ENCODE data around the gene SSBP2. TPM values are rescaled to one million over a fixed set of nuclear protein-coding genes. Genes with fewer than 3 reads are reported as not detected.
A peak's percentile ranks its signal among the peaks of the same experiment; 100 is the strongest.

The SSBP2 gene
- total RNA-seq, 1 experiment from 2014 or later: 4.7 TPM

GRCh38 chr5:81767097-81767496 is 16.2 kb upstream of the SSBP2 start:
- no peak for DNase-seq (ENCODE audit: low spot score)

GRCh38 chr5:81766611-81767010 is 15.7 kb upstream of the SSBP2 start:
- DNase-seq (ENCODE audit: low spot score): no peak

GRCh38 chr5:81763294-81763928 is 12.5 kb upstream of the SSBP2 start:
- no peak for DNase-seq (ENCODE audit: low spot score)

GRCh38 chr5:81762853-81763252 is 12.0 kb upstream of the SSBP2 start:
- DNase-seq (ENCODE audit: low spot score): no peak

GRCh38 chr5:81762401-81762800 is 11.5 kb upstream of the SSBP2 start:
- DNase-seq (ENCODE audit: low spot score): no peak

- no peak for DNase-seq (ENCODE audit: low spot score)
Observed at GRCh38 chr5:81761970-81762369, 11.1 kb upstream of the SSBP2 start.

GRCh38 chr5:81761270-81761669 is 10.4 kb upstream of the SSBP2 start:
- no peak for DNase-seq (ENCODE audit: low spot score)

- no peak for DNase-seq (ENCODE audit: low spot score)
Observed at GRCh38 chr5:81760521-81760920, 9.6 kb upstream of the SSBP2 start.

- DNase-seq (ENCODE audit: low spot score): no peak
Observed at GRCh38 chr5:81759632-81760005, 8.7 kb upstream of the SSBP2 start.

GRCh38 chr5:81757404-81757803 is 6.5 kb upstream of the SSBP2 start:
- no peak for DNase-seq (ENCODE audit: low spot score)

GRCh38 chr5:81756016-81756415 is 5.1 kb upstream of the SSBP2 start:
- DNase-seq (ENCODE audit: low spot score): no peak

GRCh38 chr5:81755320-81755719 is 4.4 kb upstream of the SSBP2 start:
- peak; percentile 55 for DNase-seq (ENCODE audit: low spot score)

- no peak for DNase-seq (ENCODE audit: low spot score)
Observed at GRCh38 chr5:81754621-81755020, 3.7 kb upstream of the SSBP2 start.

GRCh38 chr5:81753429-81753828 is 2.5 kb upstream of the SSBP2 start:
- DNase-seq (ENCODE audit: low spot score): no peak

GRCh38 chr5:81752644-81752963 is 1.7 kb upstream of the SSBP2 start:
- no peak for DNase-seq (ENCODE audit: low spot score)

- peak; percentile 9 for DNase-seq (ENCODE audit: low spot score)
Observed at GRCh38 chr5:81751836-81752643, 1.1 kb upstream of the SSBP2 start.

- DNase-seq (ENCODE audit: low spot score): peak; percentile 22
Observed at GRCh38 chr5:81750308-81751008, 439 bp downstream of the SSBP2 start.

- DNase-seq (ENCODE audit: low spot score): peak; percentile 4
Observed at GRCh38 chr5:81749561-81750307, 1.2 kb downstream of the SSBP2 start.

- DNase-seq (ENCODE audit: low spot score): no peak
Observed at GRCh38 chr5:81749192-81749560, 1.7 kb downstream of the SSBP2 start.

GRCh38 chr5:81748556-81748955 is 2.3 kb downstream of the SSBP2 start:
- DNase-seq (ENCODE audit: low spot score): peak; percentile 19

GRCh38 chr5:81747030-81747429 is 3.9 kb downstream of the SSBP2 start:
- no peak for DNase-seq (ENCODE audit: low spot score)

GRCh38 chr5:81740758-81741157 is 10.1 kb downstream of the SSBP2 start:
- DNase-seq (ENCODE audit: low spot score): no peak
